NCI-H2196 treated with DMSO at 0.1 percent for 48 hours (cell line): ENCODE data around the gene PC.

ENCODE experiments used
- DNase-seq: peaks from one replicate; lab custom pipeline; 2025; ENCODE audit not compliant: unreplicated experiment; lab: John Stamatoyannopoulos, UW

The PC gene

GRCh38 chr11:66857234-66857926 is 100.8 kb downstream of the PC start:
- DNase-seq: no peak

GRCh38 chr11:66856496-66857233 is 101.5 kb downstream of the PC start, which contains the start of gene LRFN4:
LRFN4 (plus strand) TSS chr11:66857064; CDS start chr11:66857745, 681 bp downstream.
- no peak for DNase-seq

- DNase-seq: peak; percentile 85
Measured at GRCh38 chr11:66855574-66856495, 102.3 kb downstream of the PC start.

- no peak for DNase-seq
Measured at GRCh38 chr11:66854729-66855211, 103.4 kb downstream of the PC start.

- DNase-seq: no peak
Measured at GRCh38 chr11:66854231-66854661, 103.9 kb downstream of the PC start.

- DNase-seq: no peak
Measured at GRCh38 chr11:66853242-66854229, 104.6 kb downstream of the PC start.

GRCh38 chr11:66852466-66853241 is 105.5 kb downstream of the PC start:
- DNase-seq: no peak

- no peak for DNase-seq
Measured at GRCh38 chr11:66851698-66852465, 106.3 kb downstream of the PC start.

GRCh38 chr11:66851239-66851596 is 107.0 kb downstream of the PC start:
- no peak for DNase-seq

- no peak for DNase-seq
Measured at GRCh38 chr11:66850588-66851238, 107.5 kb downstream of the PC start.

- DNase-seq: no peak
Measured at GRCh38 chr11:66850235-66850587, 108.0 kb downstream of the PC start.

GRCh38 chr11:66849501-66850234 is 108.5 kb downstream of the PC start:
- no peak for DNase-seq

GRCh38 chr11:66848671-66849500 is 109.3 kb downstream of the PC start:
- DNase-seq: no peak

- no peak for DNase-seq
Measured at GRCh38 chr11:66847461-66848232, 110.5 kb downstream of the PC start.

- DNase-seq: no peak
Measured at GRCh38 chr11:66846671-66847091, 111.5 kb downstream of the PC start.

- DNase-seq: no peak
Measured at GRCh38 chr11:66845876-66846212, 112.3 kb downstream of the PC start.
